GDM1 (cell line): ENCODE measurements around the gene ABCC3.
"Not testable (repeated sequence)": the region's sequence is repeated elsewhere in the genome, so short reads cannot be mapped to it uniquely, and the experiment has no call there.

Experiments used
- DNase-seq: peaks from one replicate; lab custom pipeline; 2025; lab: John Stamatoyannopoulos, UW

The ABCC3 gene

DNA sequence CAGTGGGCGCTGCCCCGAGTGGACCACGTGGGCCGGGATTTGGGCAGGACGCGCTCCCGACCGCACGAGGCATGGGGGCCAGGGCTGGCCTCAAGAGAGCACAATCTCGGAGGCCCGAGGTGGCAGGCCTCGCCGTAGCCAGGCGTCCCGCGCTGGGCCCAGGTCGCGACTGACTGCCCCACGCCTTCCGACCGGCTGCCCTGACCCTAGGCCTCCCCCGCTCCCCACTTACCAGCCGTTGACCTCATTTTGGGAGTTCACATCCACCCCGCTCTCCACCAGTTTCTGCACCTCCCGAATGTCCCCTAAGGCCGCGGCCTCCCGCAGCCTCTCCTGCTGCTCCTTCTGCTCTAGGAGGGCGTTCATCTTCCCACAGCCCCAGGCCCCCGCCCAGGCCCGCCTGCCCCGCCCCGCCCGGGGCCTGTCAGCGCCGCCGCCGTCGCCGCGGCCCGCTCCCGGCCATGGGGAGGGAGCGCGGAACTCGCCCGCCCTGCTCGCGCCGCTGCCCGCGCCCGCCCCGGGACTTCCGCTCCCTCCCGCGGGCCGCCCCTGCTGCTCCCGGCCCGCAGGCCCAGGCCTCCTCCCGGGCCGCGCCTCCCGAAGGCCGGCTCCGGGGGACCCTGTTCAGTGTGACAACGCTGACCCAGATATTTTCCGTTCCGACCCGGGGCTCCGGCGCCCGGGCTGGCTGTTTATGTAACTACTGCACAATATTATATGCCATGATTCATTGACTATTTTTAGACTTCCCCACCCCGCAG lies 72.8 kb downstream of the ABCC3 start, which contains the start of gene ANKRD40:
ANKRD40 (minus strand) TSS at position 626 of the 761 bp plus-strand sequence; CDS start at position 366, 260 bp downstream.
- DNase-seq, result peak; percentile 73

- peak; percentile 21 for DNase-seq
These were observed 73.6 kb downstream of the ABCC3 start for GRCh38 chr17:50708050-50709000.

- not testable (repeated sequence) for DNase-seq
These were observed 74.4 kb downstream of the ABCC3 start for GRCh38 chr17:50709053-50709452.

GRCh38 chr17:50710025-50710424 lies 75.3 kb downstream of the ABCC3 start:
- no peak for DNase-seq

DNA sequence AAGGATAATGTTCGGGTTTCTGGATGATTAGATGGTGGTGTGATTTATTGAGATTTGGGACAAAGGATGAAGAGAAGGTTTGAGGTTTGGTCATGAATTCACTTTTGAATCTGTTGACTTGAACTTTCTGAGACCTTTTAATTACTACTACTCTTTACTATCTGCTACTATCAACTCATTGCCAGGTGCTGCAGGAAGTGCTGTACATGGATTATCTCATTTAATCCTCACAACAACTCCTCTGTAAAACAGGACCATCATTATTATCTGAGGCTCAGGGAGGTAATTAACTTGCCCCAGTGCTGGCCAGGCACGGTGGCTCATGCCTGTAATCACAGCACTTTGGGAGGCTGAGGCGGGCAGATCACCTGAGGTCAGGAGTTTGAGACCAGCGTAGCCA lies 76.0 kb downstream of the ABCC3 start:
- DNase-seq, result no peak

DNA sequence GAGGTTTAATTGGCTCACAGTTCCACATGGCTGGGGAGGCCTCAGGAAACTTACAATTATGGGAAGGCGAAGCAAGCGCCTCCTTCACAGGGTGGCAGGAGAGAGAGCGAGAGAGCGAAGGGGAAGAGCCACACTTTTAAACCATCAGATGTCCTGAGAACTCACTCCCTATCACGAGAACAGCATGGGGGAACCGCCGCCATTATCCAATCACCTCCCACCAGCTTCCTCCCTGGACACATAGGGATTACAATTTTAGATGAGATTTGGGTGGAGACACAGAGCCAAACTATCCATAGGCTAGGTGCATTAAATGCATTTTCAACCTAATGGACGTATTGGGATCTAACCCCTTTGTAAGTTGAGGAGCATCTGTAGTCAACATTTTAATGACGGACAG lies 78.0 kb downstream of the ABCC3 start:
- DNase-seq, result no peak

DNA sequence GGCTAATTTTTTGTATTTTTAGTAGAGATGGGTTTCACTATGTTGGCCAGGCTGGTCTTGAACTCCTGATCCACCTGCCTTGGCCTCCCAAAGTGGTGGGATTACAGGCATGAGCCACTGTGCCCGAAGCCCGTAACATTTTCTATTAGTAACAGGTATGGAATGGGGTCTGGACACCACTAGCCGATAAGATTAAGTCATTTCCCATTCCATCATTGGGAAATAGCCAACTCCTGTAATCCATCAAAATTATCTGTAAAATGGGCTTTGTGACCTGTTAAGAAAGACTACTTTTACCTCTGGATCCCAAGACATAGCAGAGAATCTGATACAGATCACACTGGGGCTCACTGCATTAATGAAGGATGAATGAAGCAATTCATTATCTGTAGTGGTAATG lies 80.8 kb downstream of the ABCC3 start:
- no peak for DNase-seq

DNA sequence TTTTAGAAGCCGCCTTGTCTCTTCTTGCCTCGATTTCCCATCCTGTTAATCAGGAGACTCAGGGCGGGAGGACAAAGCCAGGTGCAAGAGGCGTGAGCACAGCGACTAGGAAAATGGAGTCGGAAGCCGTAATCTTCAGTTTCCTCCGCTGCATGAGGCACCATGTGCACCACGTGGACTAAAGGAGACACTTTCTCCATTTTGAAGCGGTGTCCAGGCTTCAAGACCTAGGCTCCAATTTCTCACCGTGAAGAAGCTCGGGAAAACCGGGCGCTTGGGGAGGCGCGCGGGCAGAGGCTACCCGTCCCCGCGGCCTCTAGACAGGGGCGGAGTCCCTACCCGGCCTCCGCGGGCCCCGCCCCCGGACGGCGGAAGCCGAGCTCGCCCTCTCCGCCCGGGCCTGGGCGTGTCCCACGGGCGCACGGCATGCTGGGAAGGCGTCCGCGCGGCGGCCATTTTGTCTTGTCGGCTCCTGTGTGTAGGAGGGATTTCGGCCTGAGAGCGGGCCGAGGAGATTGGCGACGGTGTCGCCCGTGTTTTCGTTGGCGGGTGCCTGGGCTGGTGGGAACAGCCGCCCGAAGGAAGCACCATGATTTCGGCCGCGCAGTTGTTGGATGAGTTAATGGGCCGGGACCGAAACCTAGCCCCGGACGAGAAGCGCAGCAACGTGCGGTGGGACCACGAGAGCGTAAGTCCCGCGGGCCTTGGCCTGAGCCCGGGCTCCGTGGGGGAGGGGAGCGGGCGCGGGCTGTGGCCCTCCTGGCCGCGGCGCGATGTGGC lies 84.7 kb downstream of the ABCC3 start, which contains the start of gene LUC7L3:
LUC7L3 (plus strand) TSS at position 460 of the 780 bp plus-strand sequence; CDS start at position 590, 130 bp downstream.
- peak; percentile 93 for DNase-seq

DNA sequence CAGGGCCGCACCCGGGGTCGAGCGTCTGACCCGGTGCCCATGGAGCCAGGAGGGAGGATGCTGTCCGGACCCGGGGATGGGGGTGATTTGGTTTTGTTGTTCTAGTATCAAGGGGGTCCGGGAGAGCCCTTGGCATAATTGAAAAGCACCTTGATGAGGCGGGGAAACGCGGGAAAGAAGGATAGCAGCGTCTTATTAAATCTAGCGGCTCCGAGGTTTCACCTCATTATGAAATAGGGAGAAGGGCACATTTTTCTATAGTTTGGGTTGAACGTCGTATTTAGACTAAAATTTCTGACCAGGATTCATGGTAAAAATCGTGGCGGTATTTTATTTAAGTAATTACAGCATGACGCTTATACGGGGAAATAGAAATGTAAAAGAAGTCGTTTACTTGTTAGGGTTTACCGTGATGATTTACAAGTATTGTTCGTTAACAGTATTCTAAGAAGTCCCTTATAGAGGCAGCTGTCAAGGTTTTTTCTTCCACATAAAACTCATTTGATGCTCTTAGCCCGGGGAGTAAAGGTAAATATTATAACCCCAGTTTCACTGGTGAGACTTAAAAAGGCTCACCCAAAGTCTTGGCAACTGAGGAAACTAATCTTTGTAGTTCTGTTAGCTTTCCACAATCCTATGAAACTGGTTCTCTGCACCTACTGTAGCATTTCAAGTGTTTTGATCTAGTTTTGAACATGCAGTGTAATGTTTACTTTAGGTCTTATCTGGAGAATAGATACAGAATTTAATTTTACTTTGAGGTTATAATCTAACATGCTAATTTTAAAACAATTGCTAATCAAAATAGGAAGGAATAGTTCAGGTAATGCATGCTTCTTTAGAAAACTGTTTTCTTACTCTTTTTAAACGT lies 85.5 kb downstream of the ABCC3 start:
- no peak for DNase-seq

GRCh38 chr17:50721194-50722010 lies 86.7 kb downstream of the ABCC3 start:
- no peak for DNase-seq

GRCh38 chr17:50722746-50723145 lies 88.1 kb downstream of the ABCC3 start:
- no peak for DNase-seq

GRCh38 chr17:50724622-50725021 lies 89.9 kb downstream of the ABCC3 start:
- DNase-seq, result not testable (repeated sequence)

DNA sequence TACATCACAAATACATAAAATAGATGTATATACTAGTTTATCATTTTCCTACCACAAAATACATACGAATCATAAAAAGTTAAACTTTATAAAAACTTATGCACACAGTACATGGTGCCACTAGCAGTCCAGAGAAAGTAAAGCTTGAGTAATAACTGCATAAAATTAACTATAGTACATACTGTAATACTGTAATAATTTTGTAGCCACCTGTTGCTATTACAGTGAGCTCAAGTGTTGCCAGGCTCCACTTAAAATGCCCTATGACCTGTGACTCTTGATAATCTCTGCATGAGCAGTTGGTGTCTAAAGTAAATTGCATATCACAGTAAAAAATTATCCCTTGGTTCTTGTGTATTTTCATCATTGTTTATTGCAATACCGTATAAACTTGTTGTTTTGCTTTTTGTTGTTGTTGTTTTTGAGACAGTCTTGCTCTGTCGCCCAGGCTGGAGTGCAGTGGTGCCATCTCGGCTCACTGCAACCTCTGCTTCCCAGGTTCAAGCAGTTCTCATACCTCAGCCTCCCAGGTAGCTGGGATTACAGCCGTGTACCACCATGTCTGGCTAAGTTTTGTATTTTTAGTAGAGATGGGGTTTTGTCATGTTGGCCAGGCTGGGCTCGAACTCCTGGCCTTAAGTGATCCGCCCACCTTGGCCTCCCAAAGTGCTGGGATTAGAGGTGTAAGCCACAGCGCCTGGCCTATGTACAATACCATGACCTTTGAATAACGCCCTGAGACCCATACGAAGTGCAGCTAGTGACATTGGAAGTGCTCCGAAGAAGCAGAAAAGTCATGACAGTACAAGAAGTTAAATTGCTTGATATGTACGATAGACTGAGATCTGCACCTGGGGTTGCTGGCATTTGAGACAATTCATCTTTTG lies 91.3 kb downstream of the ABCC3 start:
- no peak for DNase-seq

DNA sequence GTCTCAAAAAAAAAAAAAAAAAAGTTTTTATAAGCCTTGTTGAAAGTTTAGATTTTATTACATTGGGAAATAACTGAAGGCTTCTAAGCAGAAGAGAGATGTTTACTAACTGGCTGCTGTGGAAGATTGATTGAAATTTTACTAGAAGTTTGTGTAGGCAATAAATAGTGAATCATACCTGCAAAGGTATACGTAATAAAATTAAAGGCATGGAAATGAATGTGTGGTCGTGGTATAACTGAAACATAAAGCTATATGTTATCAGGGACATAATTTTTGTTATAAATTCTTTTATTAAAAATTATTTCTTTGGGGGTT lies 93.4 kb downstream of the ABCC3 start:
- no peak for DNase-seq

DNA sequence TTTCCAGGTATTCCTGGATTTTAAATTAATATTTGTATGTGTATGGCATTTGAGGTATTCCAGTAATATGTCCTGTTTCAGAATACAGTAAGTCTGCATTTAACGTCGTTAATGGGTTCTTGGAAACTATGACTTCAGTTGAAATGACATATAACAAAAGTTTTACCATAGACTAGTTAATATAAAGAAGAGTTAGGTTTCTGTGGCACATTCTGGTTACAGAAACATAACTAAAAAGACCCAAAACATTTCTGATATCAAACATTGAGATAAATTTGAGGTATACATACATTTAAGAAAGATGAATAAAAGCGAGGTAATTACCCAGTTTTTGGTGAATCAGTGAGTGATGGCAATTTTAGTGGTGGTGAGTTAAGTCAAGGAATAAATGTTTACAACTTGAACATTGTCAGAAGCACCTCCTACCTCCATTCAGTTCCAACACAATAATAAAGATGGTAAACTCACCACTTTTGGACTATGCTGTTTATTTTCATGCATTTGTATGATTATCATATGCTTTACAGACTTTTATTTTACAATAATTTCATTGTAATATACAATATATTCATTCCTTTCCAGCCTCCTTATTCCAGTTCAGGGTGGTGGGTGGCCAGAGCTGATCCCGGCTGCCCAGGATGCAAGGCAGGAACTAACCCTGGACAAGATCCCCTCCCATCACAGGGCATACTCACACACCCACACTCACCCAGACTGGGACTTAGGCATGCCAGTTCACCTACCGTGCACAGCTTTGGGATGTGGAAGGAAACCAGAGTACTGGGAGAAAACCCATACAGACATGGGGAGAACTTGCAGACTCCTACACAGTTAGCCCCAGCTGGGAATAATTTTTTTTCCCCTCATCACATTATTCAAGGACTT lies 94.4 kb downstream of the ABCC3 start:
- no peak for DNase-seq

- no peak for DNase-seq
These were observed 97.1 kb downstream of the ABCC3 start for GRCh38 chr17:50731575-50732460.

DNA sequence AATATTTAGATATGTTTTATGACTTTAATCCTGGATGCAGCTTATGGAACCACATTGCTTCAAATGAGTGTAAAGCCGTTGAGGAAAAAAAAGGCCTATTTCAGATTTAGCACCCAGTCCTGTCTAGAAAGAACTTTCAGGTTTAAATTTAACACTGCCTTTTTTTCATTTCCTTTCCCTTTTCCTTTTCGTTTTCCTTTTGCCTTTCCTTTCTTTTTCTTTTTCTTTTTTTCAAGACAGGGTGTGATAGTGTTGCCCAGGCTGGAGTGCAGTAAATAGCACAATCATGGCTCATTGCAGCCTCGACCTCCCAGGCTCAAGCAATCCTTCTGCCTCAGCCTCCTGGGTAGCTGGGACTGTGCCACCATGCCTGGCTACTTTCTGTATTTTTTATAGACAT lies 100.6 kb downstream of the ABCC3 start:
- no peak for DNase-seq
